MM.1S (cell line): Measurements from ENCODE around the gene SCGB3A1.

Experiments used
- DNase-seq: peaks from one replicate; pipeline ENCODE4 v3.0.0-alpha.2; 2015
- H2AFZ ChIP-seq: fragments of 300-600 bp; sonication (generic); 2 replicates; pipeline ENCODE4 v1.6.0; 2016; ENCODE audit warnings: antibody characterized with exemption, low read length
- H3F3A ChIP-seq: fragments of 300-600 bp; sonication (generic); 2 replicates; pipeline ENCODE4 v1.6.1; 2016; ENCODE audit warnings: mild to moderate bottlenecking, antibody characterized with exemption, low read length, moderate library complexity, mixed read lengths; ENCODE audit not compliant: insufficient read depth
- H3K27ac ChIP-seq: fragments of 300-600 bp; sonication (generic); 2 replicates; pipeline ENCODE4 v1.5.1; 2016; ENCODE audit warnings: mild to moderate bottlenecking, low read length
- H3K27me3 ChIP-seq: fragments of 300-600 bp; sonication (generic); replicated peaks from 2 replicates; pipeline ENCODE4 v1.6.0; 2016; ENCODE audit warnings: low read length; ENCODE audit not compliant: insufficient read depth
- H3K36me3 ChIP-seq: fragments of 300-600 bp; sonication (generic); replicated peaks from 2 replicates; pipeline ENCODE4 v1.6.1; 2016; ENCODE audit warnings: mild to moderate bottlenecking, low read length, mixed read lengths; ENCODE audit not compliant: insufficient read depth
- H3K4me1 ChIP-seq: fragments of 300-600 bp; sonication (generic); 2 replicates; pipeline ENCODE4 v1.6.1; 2016; ENCODE audit warnings: low read length, mixed read lengths
- H3K4me2 ChIP-seq: fragments of 300-600 bp; sonication (generic); 2 replicates; pipeline ENCODE4 v1.6.0; 2016; ENCODE audit warnings: low read depth, low read length
- H3K4me3 ChIP-seq: fragments of 300-600 bp; sonication (generic); 2 replicates; pipeline ENCODE4 v1.5.1; 2016; ENCODE audit warnings: low read length, mixed read lengths
- H3K79me2 ChIP-seq: fragments of 300-600 bp; sonication (generic); 2 replicates; pipeline ENCODE4 v1.6.1; 2016; ENCODE audit warnings: mixed run types, low read length, mixed read lengths
- H3K9ac ChIP-seq: fragments of 300-600 bp; sonication (generic); 2 replicates; pipeline ENCODE4 v1.6.1; 2016; ENCODE audit warnings: low read length, mixed read lengths
- H3K9me2 ChIP-seq: fragments of 300-600 bp; sonication (generic); replicated peaks from 2 replicates; pipeline ENCODE4 v1.6.1; 2016; ENCODE audit warnings: mild to moderate bottlenecking, low read length, mixed read lengths; ENCODE audit not compliant: insufficient read depth
- H3K9me3 ChIP-seq: fragments of 300-600 bp; sonication (generic); replicated peaks from 2 replicates; pipeline ENCODE4 v1.6.1; 2016; ENCODE audit warnings: mild to moderate bottlenecking, low read length, mixed read lengths; ENCODE audit not compliant: insufficient read depth
- H4K20me1 ChIP-seq: fragments of 300-600 bp; sonication (generic); 2 replicates; pipeline ENCODE4 v1.6.1; 2016; ENCODE audit warnings: mild to moderate bottlenecking, low read length, moderate library complexity, mixed read lengths; ENCODE audit not compliant: insufficient read depth
- CTCF ChIP-seq: fragments of 300-600 bp; sonication (generic); IDR thresholded peaks from 2 replicates; pipeline ENCODE4 v1.5.1; 2016; ENCODE audit warnings: antibody characterized with exemption, low read length, mixed read lengths
- EZH2 ChIP-seq: fragments of 300-600 bp; sonication (generic); optimal IDR thresholded peaks from 2 replicates; pipeline ENCODE3; 2017; ENCODE audit warnings: low read depth, mild to moderate bottlenecking, antibody characterized with exemption, low read length, mixed read lengths
- EZH2phosphoT487 ChIP-seq: fragments of 300-600 bp; sonication (generic); IDR thresholded peaks from 2 replicates; pipeline ENCODE4 v1.6.1; 2018; ENCODE audit warnings: antibody characterized with exemption, low read length

Gene SCGB3A1

DNA sequence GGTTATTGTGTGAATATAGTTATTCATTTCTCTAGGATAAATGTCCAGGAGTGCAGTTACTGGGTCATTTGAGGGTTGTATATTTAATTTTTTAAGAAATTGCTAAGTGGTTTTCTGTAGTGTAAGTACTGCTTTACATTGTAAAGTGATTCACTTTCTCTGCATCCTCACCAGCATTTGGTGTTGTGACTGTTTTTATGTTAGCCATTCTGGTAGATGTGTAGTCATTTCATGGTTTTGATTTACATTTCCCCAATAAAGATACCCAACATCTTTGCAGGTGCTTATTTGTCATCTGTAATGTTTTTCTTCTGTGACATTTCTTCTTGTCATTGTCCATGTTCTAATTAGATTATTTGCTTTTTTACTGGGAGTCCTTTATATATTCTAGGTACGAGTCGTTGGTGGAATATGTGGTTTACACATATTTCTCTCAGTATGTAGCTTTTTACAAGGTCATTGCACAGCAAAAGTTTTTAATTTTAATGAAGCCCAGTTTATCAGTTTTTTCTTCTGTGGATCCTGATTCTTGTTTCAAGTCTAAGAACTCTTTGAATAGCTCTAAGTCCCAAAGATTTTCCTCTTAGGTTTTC is 34.0 kb downstream of the SCGB3A1 start:
- Histone ChIP-seq H3K4me1 (no peaks in the 10 kb centered on the region), H3K4me2 (no peak overlapping the region), H3K27ac (no peak overlapping the region), H2AFZ (no peak overlapping the region), H3K9me3 (no peaks in the 10 kb centered on the region), H3F3A (no peaks in the 10 kb centered on the region), H3K27me3 (no peaks in the 10 kb centered on the region), H3K9ac (no peak overlapping the region), H3K36me3 (no peaks in the 10 kb centered on the region; the same call in 1 of the 2 replicates), H3K4me3 (no peak overlapping the region), H3K9me2 (no peaks in the 10 kb centered on the region), H4K20me1 (peaks cover 3% of the 10 kb centered on the region; the same call in 1 of the 2 replicates), H3K79me2 (peaks cover 41% of the 10 kb centered on the region)
- no peak for TF ChIP-seq CTCF
- TF ChIP-seq EZH2: no peak
- DNase-seq: no peak

DNA sequence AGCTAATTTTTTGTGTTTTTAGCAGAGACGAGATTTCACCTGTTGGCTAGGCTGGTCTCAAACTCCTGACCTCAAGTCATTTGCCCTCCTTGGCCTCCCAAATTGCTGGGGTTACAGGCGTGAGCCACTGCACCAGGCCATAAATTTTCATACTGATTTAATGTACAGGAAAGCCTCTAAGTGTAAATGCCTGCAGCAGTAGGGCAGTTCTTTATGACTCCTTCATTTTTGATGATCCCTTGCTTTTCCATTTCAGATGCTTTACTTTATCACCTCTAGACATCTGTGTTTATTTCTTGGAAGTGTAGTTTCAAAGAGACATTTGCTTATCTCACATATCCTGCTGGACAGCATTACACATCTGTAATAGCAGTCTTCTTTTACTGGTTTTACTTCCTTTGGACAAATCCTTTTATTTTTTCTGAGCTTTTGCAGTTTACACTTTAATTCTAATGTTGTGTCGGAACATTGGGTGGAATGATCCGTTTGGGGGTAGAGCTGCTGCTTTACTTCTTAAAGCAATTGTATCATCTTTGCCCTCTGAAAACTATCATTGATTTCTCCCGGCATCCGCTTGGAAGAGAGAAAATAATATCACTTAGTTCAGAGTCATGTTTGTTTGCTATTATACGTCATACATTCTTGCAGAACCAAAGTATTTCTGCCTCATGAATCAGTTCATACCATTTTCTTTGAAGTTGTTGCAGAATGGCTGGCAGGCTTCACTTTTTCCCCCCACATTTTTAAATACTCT is 36.0 kb downstream of the SCGB3A1 start:
- H3K9ac ChIP-seq: no peak overlapping the region
- no peaks in the 10 kb centered on the region for H3K9me3 ChIP-seq
- no peaks in the 10 kb centered on the region for H3K9me2 ChIP-seq
- no peak overlapping the region for H3K27ac ChIP-seq
- H2AFZ ChIP-seq: no peak overlapping the region
- no peaks in the 10 kb centered on the region for H3F3A ChIP-seq
- no peaks in the 10 kb centered on the region for H3K27me3 ChIP-seq
- TF ChIP-seq CTCF: no peak
- no peak for TF ChIP-seq EZH2
- TF ChIP-seq EZH2phosphoT487: no peak
- no peak overlapping the region for H3K4me3 ChIP-seq
- H3K79me2 ChIP-seq: peaks cover 37% of the 10 kb centered on the region
- DNase-seq: no peak
- H4K20me1 ChIP-seq: peaks cover 3% of the 10 kb centered on the region; the same call in 1 of the 2 replicates
- H3K4me1 ChIP-seq: no peaks in the 10 kb centered on the region
- H3K4me2 ChIP-seq: no peak overlapping the region
- no peaks in the 10 kb centered on the region; the same call in 1 of the 2 replicates for H3K36me3 ChIP-seq

DNA sequence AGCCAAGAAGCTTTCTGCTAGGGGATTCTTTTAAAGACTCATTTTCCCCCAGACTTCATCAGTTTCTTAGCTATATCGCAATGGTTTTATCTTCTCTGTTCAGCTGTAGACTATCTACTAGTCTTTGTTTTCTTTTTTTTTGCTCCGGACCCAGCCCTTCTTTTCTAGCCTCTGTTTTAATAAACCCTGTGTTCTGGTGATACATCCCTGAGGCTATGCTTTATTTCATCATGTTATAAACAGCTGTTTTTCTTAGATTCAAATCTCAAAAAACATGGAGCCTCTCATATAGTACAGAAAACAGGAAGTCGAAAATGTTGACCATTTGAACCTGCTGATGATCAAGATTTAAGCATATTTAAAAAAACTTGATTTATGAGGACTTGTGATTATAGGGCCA is 37.8 kb downstream of the SCGB3A1 start:
- Histone ChIP-seq H3K4me2 (no peak overlapping the region), H3K27me3 (no peaks in the 10 kb centered on the region), H3K9me2 (no peaks in the 10 kb centered on the region), H3K27ac (no peak overlapping the region), H3K9me3 (no peaks in the 10 kb centered on the region), H3K9ac (no peak overlapping the region), H3K79me2 (peaks cover 32% of the 10 kb centered on the region), H3K4me1 (no peaks in the 10 kb centered on the region), H4K20me1 (peaks cover 3% of the 10 kb centered on the region; the same call in 1 of the 2 replicates), H2AFZ (no peak overlapping the region), H3K4me3 (no peak overlapping the region), H3K36me3 (no peaks in the 10 kb centered on the region; the same call in 1 of the 2 replicates), H3F3A (no peaks in the 10 kb centered on the region)
- no peak for DNase-seq
- no peak for TF ChIP-seq CTCF
- TF ChIP-seq EZH2: no peak
- TF ChIP-seq EZH2phosphoT487: no peak
